HG03460 (cell line): Measurements from ENCODE around the gene ZNF407.
"Not testable (repeated sequence)": the region's sequence is repeated elsewhere in the genome, so short reads cannot be mapped to it uniquely, and the experiment has no call there.

ENCODE experiments used
- ATAC-seq: cut with Tn5 transposase; IDR thresholded peaks from one replicate; pipeline ENCODE4 v1.9.1; 2021; ENCODE audit not compliant: unreplicated experiment

The ZNF407 gene, protein sequence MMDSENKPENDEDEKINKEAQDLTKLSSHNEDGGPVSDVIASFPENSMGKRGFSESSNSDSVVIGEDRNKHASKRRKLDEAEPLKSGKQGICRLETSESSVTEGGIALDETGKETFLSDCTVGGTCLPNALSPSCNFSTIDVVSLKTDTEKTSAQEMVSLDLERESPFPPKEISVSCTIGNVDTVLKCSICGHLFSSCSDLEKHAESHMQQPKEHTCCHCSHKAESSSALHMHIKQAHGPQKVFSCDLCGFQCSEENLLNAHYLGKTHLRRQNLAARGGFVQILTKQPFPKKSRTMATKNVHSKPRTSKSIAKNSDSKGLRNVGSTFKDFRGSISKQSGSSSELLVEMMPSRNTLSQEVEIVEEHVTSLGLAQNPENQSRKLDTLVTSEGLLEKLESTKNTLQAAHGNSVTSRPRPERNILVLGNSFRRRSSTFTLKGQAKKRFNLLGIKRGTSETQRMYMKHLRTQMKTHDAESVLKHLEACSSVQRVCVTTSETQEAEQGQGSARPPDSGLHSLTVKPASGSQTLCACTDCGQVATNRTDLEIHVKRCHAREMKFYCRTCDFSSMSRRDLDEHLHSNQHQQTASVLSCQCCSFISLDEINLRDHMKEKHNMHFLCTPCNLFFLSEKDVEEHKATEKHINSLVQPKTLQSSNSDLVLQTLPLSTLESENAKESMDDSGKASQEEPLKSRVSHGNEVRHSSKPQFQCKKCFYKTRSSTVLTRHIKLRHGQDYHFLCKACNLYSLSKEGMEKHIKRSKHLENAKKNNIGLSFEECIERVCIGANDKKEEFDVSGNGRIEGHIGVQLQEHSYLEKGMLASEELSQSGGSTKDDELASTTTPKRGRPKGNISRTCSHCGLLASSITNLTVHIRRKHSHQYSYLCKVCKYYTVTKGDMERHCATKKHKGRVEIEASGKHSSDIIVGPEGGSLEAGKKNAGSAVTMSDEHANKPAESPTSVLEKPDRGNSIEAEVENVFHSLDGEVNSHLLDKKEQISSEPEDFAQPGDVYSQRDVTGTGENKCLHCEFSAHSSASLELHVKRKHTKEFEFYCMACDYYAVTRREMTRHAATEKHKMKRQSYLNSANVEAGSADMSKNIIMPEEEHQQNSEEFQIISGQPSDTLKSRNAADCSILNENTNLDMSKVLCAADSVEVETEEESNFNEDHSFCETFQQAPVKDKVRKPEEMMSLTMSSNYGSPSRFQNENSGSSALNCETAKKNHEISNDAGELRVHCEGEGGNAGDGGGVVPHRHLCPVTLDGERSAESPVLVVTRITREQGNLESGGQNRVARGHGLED (N-terminal part only)

DNA sequence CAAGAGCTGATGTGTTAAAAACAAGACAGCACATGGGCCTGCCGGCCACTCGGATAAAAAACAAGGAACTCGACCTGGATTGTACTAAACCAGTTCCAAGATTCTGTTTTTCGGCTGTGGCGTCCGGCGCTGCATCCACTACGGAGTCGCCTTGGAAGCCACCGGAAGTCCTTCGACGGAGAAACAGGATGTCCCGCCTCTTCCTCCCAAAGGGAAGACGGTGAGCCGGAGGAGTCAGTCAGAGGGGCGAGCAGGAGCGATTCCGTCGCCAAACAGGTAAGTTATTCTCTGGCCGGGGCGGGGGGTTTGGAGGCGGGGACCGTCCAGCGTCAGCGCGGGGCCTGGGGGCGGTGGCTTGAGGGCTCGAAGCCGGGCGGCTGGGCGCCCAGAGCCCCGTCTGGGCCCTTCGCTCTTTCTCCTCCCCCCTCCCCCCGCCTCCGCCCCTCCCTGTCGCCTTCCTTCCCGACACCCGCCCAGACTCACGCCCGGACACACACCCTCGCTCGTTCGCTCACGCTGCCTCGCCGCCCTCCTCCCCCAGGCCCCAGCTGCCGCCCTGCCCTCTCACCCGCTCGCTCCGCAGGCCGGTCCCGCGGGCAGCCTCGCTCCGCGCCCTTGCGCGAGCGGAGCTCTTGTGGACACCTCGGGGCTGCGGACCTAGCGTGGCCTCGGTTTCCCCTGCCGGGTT is at the start of gene ZNF407:
TSS of gene ZNF407 (plus strand) at position 209 of the 688 bp plus-strand sequence. CDS start 33,150 bp downstream, outside the sequence.
- ATAC-seq, result peak; percentile 73

DNA sequence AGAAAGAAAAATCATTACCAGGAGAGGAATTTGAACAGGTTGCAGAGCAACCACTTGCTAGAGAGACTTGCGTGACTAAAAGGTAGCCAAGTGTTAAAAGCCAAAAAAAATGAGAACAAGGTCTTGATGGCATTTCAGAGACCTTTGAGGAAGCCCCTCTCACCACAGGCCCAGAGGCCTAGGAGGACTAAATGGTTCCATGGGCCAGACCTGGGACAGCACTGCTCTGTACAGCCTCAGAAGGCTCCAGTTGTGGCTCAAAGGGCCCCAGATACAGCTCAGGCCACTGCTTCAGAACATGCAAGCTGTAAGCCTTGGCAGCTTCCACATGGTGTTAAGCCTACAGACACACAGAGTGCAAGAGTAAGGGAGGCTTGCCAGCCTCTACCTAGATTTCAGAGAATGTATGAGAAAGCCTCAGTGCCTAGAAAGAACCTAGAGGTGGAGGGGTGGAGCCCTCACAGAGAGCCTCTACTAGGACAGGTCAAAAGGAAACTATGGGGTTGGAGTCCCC is 48.0 kb upstream of the ZNF407 start:
- no peak for ATAC-seq

DNA sequence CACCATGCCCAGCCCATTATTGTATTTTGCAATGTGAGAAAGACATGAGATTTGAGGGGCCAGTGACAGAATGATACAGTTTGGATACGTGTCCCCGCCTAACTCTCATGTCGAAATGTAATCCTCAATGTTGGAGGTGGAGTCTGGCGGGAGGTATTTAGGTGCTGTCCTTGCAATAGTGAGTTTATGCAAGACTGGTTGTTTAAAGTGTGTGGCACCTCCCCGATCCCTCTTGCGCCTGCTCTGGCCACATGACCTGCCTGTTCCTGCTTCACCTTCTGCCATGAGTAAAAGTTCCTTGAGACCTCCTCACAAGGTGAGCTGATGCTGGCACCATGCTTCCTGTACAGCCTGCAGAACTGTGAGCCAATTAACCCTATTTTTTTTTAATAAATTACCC is 46.8 kb upstream of the ZNF407 start:
- ATAC-seq, result no peak

DNA sequence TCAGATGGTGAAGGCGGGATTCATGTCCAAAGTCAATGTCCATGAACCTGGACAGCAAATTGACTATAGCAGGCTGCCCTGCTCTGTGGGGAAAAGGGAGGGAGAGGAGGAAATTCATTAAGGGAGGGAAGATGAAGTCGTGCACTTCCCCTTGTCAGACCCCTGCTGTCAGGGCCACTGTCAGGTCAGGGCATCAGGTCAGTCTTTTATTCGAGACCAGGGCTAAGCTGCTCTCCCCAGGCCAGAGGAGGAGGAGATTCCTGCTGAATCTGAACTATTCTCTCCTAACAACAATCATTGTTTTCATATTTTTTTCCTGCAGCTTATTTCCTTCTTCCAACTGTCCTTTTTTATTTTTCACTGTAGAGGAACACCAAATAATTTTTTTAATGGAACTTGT is 46.2 kb upstream of the ZNF407 start:
- no peak for ATAC-seq

DNA sequence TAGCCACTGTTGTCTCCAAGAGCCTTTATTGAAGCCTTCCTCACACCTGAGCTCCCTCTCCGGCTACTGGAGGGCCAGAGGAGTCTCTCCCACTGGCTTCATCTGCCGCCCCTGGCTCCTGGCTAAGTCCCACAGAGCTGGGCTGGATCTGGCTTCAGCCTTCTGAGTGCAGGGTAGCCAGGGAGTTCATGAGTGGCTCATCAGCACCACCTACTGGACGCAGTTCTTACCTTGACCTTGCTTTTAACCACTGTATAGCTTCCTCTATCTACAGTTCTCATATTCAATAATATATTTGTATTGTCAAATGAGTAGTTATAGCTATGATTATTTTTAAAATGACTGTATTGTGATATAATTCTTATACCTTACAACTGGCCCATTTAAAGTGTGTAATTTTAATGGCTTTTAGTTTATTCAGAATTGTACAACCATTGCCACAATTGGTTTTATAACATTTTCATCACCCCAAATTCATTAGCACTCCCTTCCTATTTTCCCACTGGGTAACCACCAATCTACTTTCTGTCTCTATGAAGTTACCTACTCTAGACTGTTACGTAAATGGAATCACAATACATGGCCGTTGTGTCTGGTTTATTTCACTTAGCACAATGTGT is 45.6 kb upstream of the ZNF407 start:
- ATAC-seq, result peak; percentile 99

DNA sequence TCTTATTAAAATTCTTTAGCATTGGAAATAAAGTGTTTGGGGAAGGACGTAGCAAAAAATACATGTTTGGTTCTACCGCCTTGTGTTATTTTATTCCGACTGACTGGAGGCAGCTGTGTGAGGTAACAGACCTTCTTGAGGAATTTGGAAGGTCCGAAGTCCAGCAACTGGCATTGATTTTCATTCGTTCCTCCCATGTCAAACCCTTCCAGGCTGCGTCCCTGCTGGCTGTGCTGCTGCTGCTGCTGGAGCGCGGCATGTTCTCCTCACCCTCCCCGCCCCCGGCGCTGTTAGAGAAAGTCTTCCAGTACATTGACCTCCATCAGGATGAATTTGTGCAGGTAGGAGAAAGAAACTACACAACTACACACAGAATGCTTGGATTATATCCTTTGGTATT is 41.5 kb upstream of the ZNF407 start:
- no peak for ATAC-seq

DNA sequence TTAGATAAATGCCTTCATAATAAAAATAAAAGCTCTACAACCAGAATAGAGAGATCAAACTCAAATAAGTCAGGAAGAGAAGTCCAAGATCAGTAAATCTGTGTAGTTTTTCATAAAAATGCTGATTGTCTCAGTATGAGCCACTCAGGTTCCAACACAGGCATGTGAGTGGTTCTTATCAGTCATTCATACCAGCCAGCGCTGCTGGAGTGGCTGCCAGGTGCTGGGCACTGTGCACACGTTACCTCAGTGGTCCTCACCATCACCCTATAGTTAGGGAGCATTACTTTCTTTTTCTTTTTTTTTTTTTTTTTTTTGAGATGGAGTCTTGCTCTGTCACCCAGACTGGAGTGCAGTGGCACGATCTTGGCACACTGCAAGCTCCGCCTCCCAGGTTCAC is 39.6 kb upstream of the ZNF407 start:
- no peak for ATAC-seq

DNA sequence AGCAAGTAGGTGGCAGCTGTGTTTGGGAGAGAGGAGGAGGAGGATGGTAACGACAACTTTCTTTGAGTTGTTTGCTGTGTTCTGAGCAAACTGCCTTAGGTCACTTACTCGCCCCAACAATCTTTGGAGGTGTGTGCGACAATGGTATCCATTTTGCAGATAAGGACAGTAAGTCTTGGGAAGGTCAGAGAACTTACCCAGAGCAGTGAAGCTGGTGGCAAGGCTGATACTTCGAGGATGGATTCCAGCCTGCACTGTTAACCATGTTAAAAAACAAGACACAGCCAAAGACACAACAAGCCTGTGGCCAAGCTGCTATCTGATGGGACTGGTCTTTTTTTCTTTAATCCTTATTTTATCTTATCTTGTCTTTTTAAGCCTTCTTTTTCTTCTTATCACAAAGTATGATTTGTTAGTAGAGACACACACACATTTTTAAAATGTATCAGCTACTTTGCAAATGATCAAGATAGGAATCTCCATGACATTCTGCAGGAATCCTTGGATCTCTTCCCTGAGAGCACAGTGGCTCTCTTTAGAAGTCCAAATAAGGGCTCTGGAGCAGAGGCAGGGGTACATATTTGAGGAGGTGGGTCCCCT is 35.4 kb upstream of the ZNF407 start:
- ATAC-seq, result no peak

DNA sequence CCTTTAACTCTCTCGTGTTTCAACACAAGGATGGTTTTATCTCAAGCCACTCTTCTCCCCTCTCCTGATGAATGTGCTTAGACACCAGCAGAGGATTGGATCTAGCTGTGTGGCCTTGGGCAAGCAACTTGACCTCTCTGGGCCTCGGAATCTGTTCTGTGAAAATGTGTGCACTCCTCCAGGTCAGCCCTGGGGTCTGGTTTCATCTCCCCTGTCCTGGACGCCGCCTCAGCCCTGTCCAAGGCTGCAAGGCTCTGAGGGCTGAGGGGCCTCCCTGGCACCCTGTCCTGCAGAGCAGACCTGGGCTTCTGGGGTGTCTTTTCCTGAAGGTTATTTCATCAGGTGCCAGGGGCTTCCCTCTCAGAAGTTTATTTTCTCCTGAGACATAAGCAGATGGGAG is 34.9 kb upstream of the ZNF407 start:
- ATAC-seq, result no peak

DNA sequence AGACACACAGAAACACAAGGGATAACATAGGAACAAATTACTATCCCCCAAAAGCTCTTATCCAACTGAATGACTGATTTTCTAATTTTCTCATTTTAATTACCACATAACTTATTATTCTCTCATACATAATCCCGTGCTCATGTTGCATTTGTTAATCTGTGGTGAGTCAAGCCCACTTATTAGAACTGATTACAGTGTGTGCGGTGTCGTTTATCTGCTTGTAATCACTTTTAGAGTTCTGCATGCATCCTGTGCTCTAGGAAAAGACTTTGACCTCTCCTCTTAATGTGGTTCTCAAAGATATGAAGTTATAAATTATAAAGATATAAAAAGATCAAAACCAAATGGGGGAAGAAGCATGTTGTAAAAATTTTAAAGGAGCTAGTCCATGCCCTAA is 33.7 kb upstream of the ZNF407 start:
- no peak for ATAC-seq

DNA sequence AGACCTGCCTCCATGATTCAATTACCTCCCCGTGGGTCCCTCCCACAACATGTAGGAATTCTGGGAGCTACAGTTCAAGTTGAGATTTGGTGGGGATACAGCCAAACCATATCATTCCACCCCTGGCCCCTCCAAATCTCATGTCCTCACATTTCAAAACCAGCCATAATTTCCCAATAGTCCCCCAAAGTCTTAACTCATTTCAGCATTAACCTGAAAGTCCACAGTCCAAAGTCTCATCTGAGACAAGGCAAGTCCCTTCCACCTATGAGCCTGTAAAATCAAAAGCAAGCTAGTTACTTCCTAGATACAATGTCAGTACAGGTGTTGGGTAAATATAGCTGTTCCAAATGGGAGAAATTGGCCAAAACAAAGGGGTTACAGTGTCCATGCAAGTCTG is 32.5 kb upstream of the ZNF407 start:
- ATAC-seq, result not testable (repeated sequence)

DNA sequence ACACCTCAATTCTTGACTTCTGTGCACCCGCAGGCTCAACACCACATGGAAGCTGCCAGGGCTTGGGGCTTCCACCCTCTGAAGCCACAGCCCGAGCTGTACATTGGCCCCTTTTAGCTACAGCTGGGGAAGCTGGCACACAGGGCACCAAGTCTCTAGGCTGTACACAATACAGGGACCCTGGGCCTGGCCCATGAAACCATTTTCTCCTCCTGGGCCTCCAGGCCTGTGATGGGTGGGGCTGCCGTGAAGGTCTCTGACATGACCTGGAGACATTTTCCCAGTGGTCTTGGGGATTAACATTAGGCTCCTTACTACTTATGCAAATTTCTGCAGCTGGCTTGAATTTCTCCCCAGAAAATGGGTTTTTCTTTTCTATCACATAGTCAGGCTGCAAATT is 31.7 kb upstream of the ZNF407 start:
- ATAC-seq, result not testable (repeated sequence)

DNA sequence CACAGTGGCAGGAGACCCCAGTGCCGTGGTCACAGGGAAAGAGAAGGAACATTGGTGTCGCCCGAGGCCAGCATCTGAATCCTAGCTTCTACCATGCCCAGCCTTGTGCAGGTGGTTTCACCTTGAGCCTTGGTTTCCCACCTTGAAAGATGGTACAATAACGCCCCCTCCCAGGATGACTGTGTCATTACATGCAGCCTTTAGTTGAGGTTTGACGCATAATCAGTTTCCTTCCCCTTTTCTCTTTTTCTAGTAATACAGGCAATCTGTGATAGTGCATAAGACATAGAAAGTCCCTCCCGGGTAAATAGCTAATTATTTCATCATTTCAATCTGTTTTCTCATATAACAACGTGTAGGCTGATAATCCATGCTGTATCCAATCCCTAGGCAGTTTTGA is 29.8 kb upstream of the ZNF407 start:
- ATAC-seq, result no peak

DNA sequence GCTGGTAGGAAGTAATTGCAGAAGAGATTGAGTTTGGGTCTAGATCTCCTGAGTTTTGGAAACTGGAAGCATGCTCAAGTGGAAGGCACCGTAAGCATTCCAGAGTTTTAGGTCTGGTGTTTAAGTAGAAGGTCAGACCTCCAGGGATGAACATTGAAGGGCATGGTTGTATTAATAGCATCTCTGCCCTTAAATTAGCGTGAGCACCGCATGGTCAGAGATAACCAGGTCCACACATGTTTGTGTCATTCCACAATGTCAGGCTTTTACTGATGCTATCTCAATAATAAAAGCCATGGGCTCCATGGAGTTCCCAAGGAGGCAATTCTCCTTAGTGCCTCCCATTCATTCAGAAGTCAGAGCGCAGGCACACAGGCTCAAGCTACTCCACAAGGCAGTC is 28.3 kb upstream of the ZNF407 start:
- no peak for ATAC-seq

DNA sequence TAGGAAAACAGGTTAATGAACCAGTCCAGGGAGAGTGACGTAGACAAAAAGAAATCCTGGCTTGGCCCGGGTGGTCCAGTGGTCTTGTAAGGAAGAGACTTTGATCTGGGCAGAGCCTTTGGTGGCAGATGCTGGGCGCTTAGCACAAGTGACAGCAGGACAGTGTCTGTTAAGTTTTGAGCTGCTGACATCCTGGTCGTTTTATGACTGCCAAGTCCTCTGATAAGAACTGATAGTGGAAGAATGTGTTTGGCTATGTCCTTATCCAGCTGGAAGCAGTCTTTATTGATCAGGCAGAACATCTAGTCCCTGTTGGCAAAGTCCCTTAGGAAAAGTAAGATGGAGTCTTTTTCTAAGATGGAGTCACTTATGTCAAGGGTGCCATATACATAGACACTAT is 27.4 kb upstream of the ZNF407 start:
- no peak for ATAC-seq

DNA sequence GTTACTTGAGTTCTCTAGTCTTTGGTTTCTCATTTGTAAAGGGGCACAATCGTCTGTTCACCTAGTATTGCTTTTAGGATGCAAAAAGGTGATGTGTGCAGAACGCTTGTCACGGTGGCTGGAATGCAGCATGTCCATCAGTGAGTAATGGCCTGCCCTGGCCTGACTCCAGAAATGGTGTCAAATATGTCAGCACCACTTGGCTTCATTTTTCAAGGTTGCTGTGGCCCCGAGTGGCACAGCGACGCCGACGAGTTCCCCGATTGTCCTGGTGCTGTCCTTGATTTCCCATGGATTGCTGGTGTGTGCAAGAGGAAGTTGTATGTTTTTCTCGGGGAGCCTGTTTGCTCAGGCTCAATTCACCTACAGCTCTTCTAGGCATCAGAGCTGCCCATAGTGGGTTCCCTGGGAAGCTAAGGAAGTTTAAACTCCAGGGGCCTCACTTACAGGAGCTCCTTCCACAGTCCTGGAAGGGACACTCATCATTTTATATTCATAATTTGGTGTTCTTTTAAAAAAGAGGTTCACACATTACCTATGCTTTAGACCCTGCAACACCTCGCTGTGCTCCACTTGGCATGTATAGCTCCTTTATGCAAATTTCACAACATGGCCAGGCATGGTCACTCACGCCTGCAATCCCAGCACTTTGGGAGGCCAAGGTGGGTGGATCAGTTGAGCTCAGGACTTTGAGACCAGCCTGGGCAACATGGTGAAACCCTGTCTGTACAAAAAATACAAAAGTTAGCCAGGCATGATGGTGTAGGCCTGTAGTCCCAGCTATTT is 25.6 kb upstream of the ZNF407 start:
- no peak for ATAC-seq

DNA sequence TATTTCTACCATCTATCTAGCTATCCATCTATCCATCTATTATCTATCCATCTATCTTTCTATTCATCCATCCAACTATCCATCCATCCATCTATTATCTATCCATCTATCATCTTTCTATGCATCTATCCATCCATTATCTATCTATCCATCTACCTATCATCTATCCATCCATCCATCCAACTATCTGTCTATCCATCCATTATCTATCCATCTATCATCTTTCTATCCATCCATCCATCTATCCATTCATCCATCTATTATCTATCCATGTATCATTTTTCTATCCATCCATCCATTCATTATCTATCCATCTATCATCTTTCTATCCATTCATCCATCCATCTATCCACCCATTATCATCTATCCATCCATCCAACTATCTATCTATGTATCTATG is 24.6 kb upstream of the ZNF407 start:
- ATAC-seq, result no peak

DNA sequence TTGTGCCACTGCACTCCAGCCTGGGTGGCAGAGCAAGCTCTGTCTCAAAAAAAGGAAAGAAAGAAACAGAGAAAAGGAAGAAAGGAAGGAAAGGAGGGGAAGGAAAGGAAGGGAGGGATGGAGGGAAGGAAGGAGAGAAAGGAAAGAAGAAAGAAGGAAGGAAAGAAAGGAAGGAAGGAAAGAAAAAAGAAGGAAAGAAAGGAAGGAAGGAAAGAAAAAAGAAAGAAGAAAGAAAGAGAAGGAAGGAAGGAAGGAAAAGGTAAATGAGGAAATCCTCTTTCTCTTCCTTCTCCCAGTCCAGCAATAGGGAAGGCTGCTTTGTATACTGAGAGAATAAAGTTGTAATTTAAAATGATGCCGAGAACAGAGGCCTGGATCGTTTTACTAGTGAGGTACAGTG is 22.8 kb upstream of the ZNF407 start:
- ATAC-seq, result no peak

DNA sequence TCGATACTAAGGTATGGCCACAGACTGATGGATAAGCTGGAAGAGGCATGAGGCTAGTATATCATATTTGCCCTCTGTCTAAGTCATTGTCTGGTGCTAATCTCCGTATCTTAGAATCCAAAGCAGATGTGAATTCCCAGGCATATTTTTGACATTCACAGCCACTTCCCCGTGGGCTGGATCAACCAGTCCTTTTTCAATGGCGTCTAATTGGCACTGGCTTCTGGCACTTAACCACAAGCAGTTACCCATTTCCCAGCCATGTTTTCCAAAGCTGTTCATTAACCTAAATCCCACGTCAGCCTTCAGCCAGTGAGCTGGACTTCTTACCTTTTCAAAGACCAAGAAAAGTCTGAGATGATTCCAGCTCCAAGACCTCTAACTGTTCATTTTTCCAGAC is 20.7 kb upstream of the ZNF407 start:
- no peak for ATAC-seq
